H1 (cell line): ENCODE measurements around the gene DIPK2B. TPM values are rescaled to one million over a fixed set of nuclear protein-coding genes. Genes with fewer than 3 reads are reported as not detected.

Source experiments
- CTCF ChIA-PET: fragments of 300-600 bp; sonication (Branson Sonifier 250); formaldehyde crosslinking; loops from one replicate; lab custom pipeline; 2021; ENCODE audit not compliant: partially characterized antibody; lab: Charles Lee
- POLR2A ChIA-PET: fragments of 300-600 bp; sonication (Branson Sonifier 250); formaldehyde crosslinking; loops from one replicate; lab custom pipeline; 2021; ENCODE audit warnings: inconsistent platforms; ENCODE audit not compliant: partially characterized antibody; lab: Charles Lee
- DNase-seq, 2 experiments: peaks; one replicate each; pipeline versions ENCODE4 v3.0.0 to v3.0.0-alpha.2; 2010 to 2022; ENCODE audit warnings: low spot score in 2 of 2, low read depth in 1 of 2, mixed read lengths in 1 of 2
- FAIRE-seq: peaks from 2 replicates; lab custom pipeline; 2011; peaks lifted over from hg19 to GRCh38; lab: Jason Lieb, UNC
- H2AFZ ChIP-seq: 2 replicates; pipeline ENCODE4 v1.8.1; 2012; ENCODE audit warnings: low read length, inconsistent platforms
- H2AK5ac ChIP-seq: 2 replicates; pipeline ENCODE4 v1.6.1; 2013; ENCODE audit warnings: low read depth, low read length
- H2BK120ac ChIP-seq: replicated peaks from 2 replicates; pipeline ENCODE3; 2013; ENCODE audit warnings: low read depth, low read length, inconsistent platforms
- H2BK12ac ChIP-seq: 2 replicates; pipeline ENCODE4 v1.6.1; 2013; ENCODE audit warnings: low read depth, low read length
- H2BK15ac ChIP-seq: 2 replicates; pipeline ENCODE4 v1.6.1; 2013; ENCODE audit warnings: low read length
- H2BK20ac ChIP-seq: 2 replicates; pipeline ENCODE4 v1.6.1; 2013; ENCODE audit warnings: low read length
- H2BK5ac ChIP-seq: 2 replicates; pipeline ENCODE4 v1.6.1; 2013; ENCODE audit warnings: low read depth, low read length
- H3K14ac ChIP-seq: 2 replicates; pipeline ENCODE4 v1.6.1; 2013; ENCODE audit warnings: inconsistent platforms; ENCODE audit not compliant: insufficient read length
- H3K18ac ChIP-seq: 2 replicates; pipeline ENCODE4 v1.6.1; 2013; ENCODE audit warnings: low read length; ENCODE audit errors: extremely low read depth
- H3K23ac ChIP-seq: 2 replicates; pipeline ENCODE4 v1.6.1; 2013; ENCODE audit warnings: inconsistent platforms; ENCODE audit not compliant: insufficient read length
- H3K23me2 ChIP-seq: 2 replicates; pipeline ENCODE4 v1.6.1; 2013; ENCODE audit warnings: low read depth, low read length
- H3K27ac ChIP-seq: 2 replicates; pipeline ENCODE4 v1.6.1; 2011; ENCODE audit warnings: low read depth, low read length, inconsistent platforms
- H3K27me3 ChIP-seq, 4 experiments: replicated peaks in 1 of 4; 1 replicate in 1 of 4; 2 replicates in 3 of 4; pipeline versions ENCODE4 v1.6.1 to v1.8.1; 2011 to 2013; ENCODE audit warnings: low read length in 3 of 4, mild to moderate bottlenecking in 3 of 4, inconsistent platforms in 2 of 4, mixed read lengths in 2 of 4, moderate library complexity in 1 of 4; ENCODE audit not compliant: control insufficient read depth in 3 of 4, insufficient read depth in 3 of 4; ENCODE audit errors: extremely low read depth in 1 of 4
- H3K36me3 ChIP-seq, 4 experiments: 2 replicates each; pipeline versions ENCODE4 v1.6.1 to v1.8.1; 2011 to 2013; ENCODE audit warnings: mild to moderate bottlenecking in 4 of 4, low read length in 3 of 4, moderate library complexity in 2 of 4, control low read depth in 1 of 4, inconsistent platforms in 1 of 4; ENCODE audit not compliant: insufficient read depth in 4 of 4, control insufficient read depth in 2 of 4
- H3K4ac ChIP-seq: replicated peaks from 2 replicates; pipeline ENCODE3; 2013; ENCODE audit warnings: low read length, low read depth, mixed read lengths, inconsistent platforms; ENCODE audit not compliant: insufficient read length
- H3K4me1 ChIP-seq, 4 experiments: replicated peaks in 1 of 4; 1 replicate in 1 of 4; 2 replicates in 3 of 4; pipeline versions ENCODE4 v1.6.1 to v1.8.1; 2011 to 2013; ENCODE audit warnings: low read length in 3 of 4, inconsistent platforms in 2 of 4, mixed read lengths in 1 of 4; ENCODE audit not compliant: insufficient read depth in 4 of 4, control insufficient read depth in 3 of 4
- H3K4me2 ChIP-seq, 2 experiments: 2 replicates each; pipeline versions ENCODE4 v1.6.1 to v1.8.1; 2011 to 2013; ENCODE audit warnings: low read depth in 2 of 2, low read length in 2 of 2, control low read depth in 1 of 2, inconsistent platforms in 1 of 2, mild to moderate bottlenecking in 1 of 2; ENCODE audit not compliant: insufficient read depth in 1 of 2
- H3K4me3 ChIP-seq, 4 experiments: fragments of 200-600, 300-600 bp in 1 of 4; sonication (generic), shearing (Covaris generic), sonication (Bioruptor Twin) in 1 of 4; 2 replicates each; pipeline versions ENCODE4 v1.5.1 to v1.8.1; 2011 to 2016; ENCODE audit warnings: low read length in 4 of 4, low read depth in 3 of 4, control low read depth in 2 of 4, inconsistent platforms in 2 of 4, mild to moderate bottlenecking in 2 of 4, mixed read lengths in 1 of 4, moderate library complexity in 1 of 4; ENCODE audit not compliant: insufficient read depth in 2 of 4; ENCODE audit errors: extremely low read depth in 1 of 4
- H3K56ac ChIP-seq: replicated peaks from 2 replicates; pipeline ENCODE3; 2013; ENCODE audit warnings: low read depth, mild to moderate bottlenecking, mixed read lengths, low read length, inconsistent platforms; ENCODE audit not compliant: insufficient read length
- H3K79me1 ChIP-seq: 2 replicates; pipeline ENCODE4 v1.6.1; 2013; ENCODE audit warnings: low read depth, low read length, control low read depth
- H3K79me2 ChIP-seq, 2 experiments: 2 replicates each; pipeline versions ENCODE4 v1.6.1 to v1.8.1; 2012 to 2013; ENCODE audit warnings: low read length in 2 of 2, mild to moderate bottlenecking in 2 of 2, inconsistent platforms in 1 of 2; ENCODE audit not compliant: insufficient read depth in 2 of 2, control insufficient read depth in 1 of 2
- H3K9ac ChIP-seq, 4 experiments: replicated peaks in 1 of 4; 1 replicate in 1 of 4; 2 replicates in 3 of 4; pipeline versions ENCODE4 v1.6.1 to v1.8.1; 2011 to 2013; ENCODE audit warnings: low read depth in 3 of 4, low read length in 3 of 4, control low read depth in 2 of 4, mild to moderate bottlenecking in 2 of 4, moderate library complexity in 2 of 4, inconsistent platforms in 1 of 4; ENCODE audit errors: extremely low read depth in 1 of 4
- H3K9me3 ChIP-seq, 2 experiments: 2 replicates each; pipeline versions ENCODE4 v1.6.1 to v1.8.1; 2012 to 2013; ENCODE audit warnings: mild to moderate bottlenecking in 2 of 2, moderate library complexity in 2 of 2, control low read depth in 1 of 2, inconsistent platforms in 1 of 2, low read depth in 1 of 2, low read length in 1 of 2, mixed read lengths in 1 of 2; ENCODE audit not compliant: insufficient read depth in 2 of 2
- H4K20me1 ChIP-seq, 2 experiments: replicated peaks in 1 of 2; 2 replicates each; pipeline versions ENCODE3 to v1.8.1; 2011 to 2013; ENCODE audit warnings: inconsistent platforms in 2 of 2, low read length in 2 of 2, mild to moderate bottlenecking in 1 of 2; ENCODE audit not compliant: insufficient read depth in 2 of 2, control insufficient read depth in 1 of 2
- H4K5ac ChIP-seq: 2 replicates; pipeline ENCODE4 v1.6.1; 2013; ENCODE audit warnings: low read length, low read depth, mixed read lengths, inconsistent platforms; ENCODE audit not compliant: insufficient read length
- H4K8ac ChIP-seq: 2 replicates; pipeline ENCODE4 v1.8.0; 2013; ENCODE audit warnings: mild to moderate bottlenecking, moderate library complexity, low read length, inconsistent platforms; ENCODE audit not compliant: insufficient read depth; ENCODE audit errors: extremely low read depth
- H4K91ac ChIP-seq: replicated peaks from 2 replicates; pipeline ENCODE3; 2013; ENCODE audit warnings: low read length, mixed read lengths, inconsistent platforms; ENCODE audit not compliant: insufficient read length
- CBX5 ChIP-seq: fragments of 300-800, 300-1000 bp; sonication (generic); IDR thresholded peaks from 2 replicates; pipeline ENCODE4 v1.7.1; 2016; ENCODE audit warnings: antibody characterized with exemption, low read length, low read depth
- CEBPB ChIP-seq: IDR thresholded peaks from 2 replicates; pipeline ENCODE4 v1.6.1; 2012; ENCODE audit warnings: low read depth, low read length
- EZH2 ChIP-seq: fragments of 200-600 bp; sonication (generic); IDR thresholded peaks from 2 replicates; pipeline ENCODE4 v1.7.1; 2012; ENCODE audit warnings: low read depth, mild to moderate bottlenecking, moderate library complexity, low read length, inconsistent platforms; ENCODE audit not compliant: severe bottlenecking
- GTF2F1 ChIP-seq: IDR thresholded peaks from 2 replicates; pipeline ENCODE4 v1.6.1; 2012; ENCODE audit warnings: low read depth, low read length, improper control_type of control experiment, borderline replicate concordance
- MAX ChIP-seq: IDR thresholded peaks from 2 replicates; pipeline ENCODE4 v1.6.1; 2012; ENCODE audit warnings: inconsistent platforms
- PHF8 ChIP-seq: fragments of 200-600 bp; sonication (generic); conservative IDR thresholded peaks from 2 replicates; pipeline ENCODE4 v1.7.1; 2012; ENCODE audit warnings: low read depth, mild to moderate bottlenecking, inconsistent platforms, low read length, moderate library complexity
- POLR2AphosphoS5 ChIP-seq: IDR thresholded peaks from 2 replicates; pipeline ENCODE4 v1.6.1; 2011; ENCODE audit warnings: low read depth, low read length
- RNF2 ChIP-seq: fragments of 200-900, 300-1000 bp; sonication (generic); IDR thresholded peaks from 2 replicates; pipeline ENCODE4 v1.7.1; 2016; ENCODE audit warnings: borderline replicate concordance, low read depth, mild to moderate bottlenecking, antibody characterized with exemption, low read length; ENCODE audit not compliant: poor library complexity, severe bottlenecking; ENCODE audit errors: missing control alignments
- SRF ChIP-seq: IDR thresholded peaks from 2 replicates; pipeline ENCODE4 v1.6.1; 2011; ENCODE audit warnings: mild to moderate bottlenecking, low read depth, low read length, moderate library complexity
- WGBS, 2 experiments: shearing (Covaris generic) in 1 of 2; methylation state at CpG; one replicate each; pipeline versions ENCODE4 v1.1.6 to v1.1.7; 2013 to 2015; ENCODE audit warnings: low lambda C conversion rate in 2 of 2, mixed read lengths in 2 of 2, inconsistent platforms in 1 of 2, low coverage in 1 of 2, missing lambda C conversion rate in 1 of 2; ENCODE audit not compliant: insufficient replicate concordance in 2 of 2, insufficient coverage in 1 of 2, insufficient read length in 1 of 2; ENCODE audit errors: extremely low coverage in 1 of 2, missing lambda C conversion rate in 1 of 2; 5-methylcytosine and 5-hydroxymethylcytosine counted together
- polyA plus RNA-seq, 7 experiments: library from polyadenylated mRNA; depleted of rRNA in 3 of 7; stranded (reverse) in 5 of 7; unstranded in 2 of 7; fragments of >200 nt in 5 of 7; fragments of 200-250 nt in 2 of 7; gene quantifications; 1 replicate in 5 of 7; 2 replicates in 1 of 7; 4 replicates in 1 of 7; pipeline versions ENCODE4 v1.2.1 to v1.2.3, GENCODE V29; 2011 to 2013; ENCODE audit warnings: missing spikeins in 2 of 7, mixed read lengths in 2 of 7
- total RNA-seq: library from RNA; stranded (reverse); fragmentation: NEBNext Ultra II Directional; extraction: Animal tissue kit (Norgen Biotek cat#: 25700); gene quantifications from 2 replicates; pipeline ENCODE4 v1.2.1, GENCODE V29; 2021
- TF ChIP-seq, protein P1 (sequence below): IDR thresholded peaks from 2 replicates; pipeline ENCODE4 v1.6.1; 2011; ENCODE audit warnings: low read depth, mild to moderate bottlenecking, low read length; ENCODE audit not compliant: insufficient read depth

The DIPK2B gene
- total and polyA plus RNA-seq, 2 of the 8 experiments (the other 6 are each of a cell fraction or from before 2014, with no cell fraction given), result not detected

GRCh38 chrX:45228126-45228525 is 27.4 kb upstream of the DIPK2B start:
- no peak overlapping the region for H3K23ac ChIP-seq
- H3K27ac ChIP-seq, result no peak overlapping the region
- no peaks in the 10 kb centered on the region for H4K20me1 ChIP-seq
- no peaks in the 10 kb centered on the region for H3K9me3 ChIP-seq
- no peak overlapping the region for H2BK15ac ChIP-seq
- no peaks in the 10 kb centered on the region for H3K4me1 ChIP-seq
- ChIA-PET POLR2A (no interaction called here), CTCF (interaction anchor here (0.9 kb wide), 1 partner anchor 21 kb away, joined by 3 read pairs; no protein-coding TSS in a partner anchor)
- H4K91ac ChIP-seq, result no peak overlapping the region
- no peak overlapping the region for H3K4me2 ChIP-seq
- H2BK12ac ChIP-seq, result no peak overlapping the region
- H3K18ac ChIP-seq, result no peak overlapping the region
- DNase-seq (no peak), FAIRE-seq (no peak)
- H3K14ac ChIP-seq, result no peak overlapping the region
- no peak overlapping the region for H3K56ac ChIP-seq
- H3K36me3 ChIP-seq, result no peaks in the 10 kb centered on the region
- H3K27me3 ChIP-seq, result no peaks in the 10 kb centered on the region
- no peak overlapping the region for H3K4me3 ChIP-seq
- H3K79me1 ChIP-seq, result no peaks in the 10 kb centered on the region
- no peak overlapping the region for H2AFZ ChIP-seq
- H3K4ac ChIP-seq, result no peak overlapping the region
- no peak overlapping the region for H4K5ac ChIP-seq
- H2BK120ac ChIP-seq, result no peak overlapping the region
- no peak overlapping the region for H3K9ac ChIP-seq
- WGBS, 2 experiments, result 100% methylated on average over 2 of the region's 4 CpGs; no CpG with 5 or more reads in 1 of the 2 experiments
- H2BK5ac ChIP-seq, result no peak overlapping the region
- H2AK5ac ChIP-seq, result no peak overlapping the region
- H2BK20ac ChIP-seq, result no peak overlapping the region
- no peak overlapping the region for H4K8ac ChIP-seq
- H3K23me2 ChIP-seq, result no peaks in the 10 kb centered on the region
- no peaks in the 10 kb centered on the region for H3K79me2 ChIP-seq
- TF ChIP-seq GTF2F1 (no peak), EZH2 (no peak), MAX (no peak), RNF2 (no peak), CEBPB (no peak), PHF8 (no peak), POLR2AphosphoS5 (no peak), CBX5 (no peak), SRF (no peak)
- TF ChIP-seq, protein P1, sequence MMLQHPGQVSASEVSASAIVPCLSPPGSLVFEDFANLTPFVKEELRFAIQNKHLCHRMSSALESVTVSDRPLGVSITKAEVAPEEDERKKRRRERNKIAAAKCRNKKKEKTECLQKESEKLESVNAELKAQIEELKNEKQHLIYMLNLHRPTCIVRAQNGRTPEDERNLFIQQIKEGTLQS, result no peak
